GM04504 (cell line): Measurements from ENCODE around the gene TST.

Source experiments
- DNase-seq: peaks from one replicate; pipeline ENCODE4 v3.0.0-alpha.2; 2012; ENCODE audit warnings: low read depth

The TST gene

DNA sequence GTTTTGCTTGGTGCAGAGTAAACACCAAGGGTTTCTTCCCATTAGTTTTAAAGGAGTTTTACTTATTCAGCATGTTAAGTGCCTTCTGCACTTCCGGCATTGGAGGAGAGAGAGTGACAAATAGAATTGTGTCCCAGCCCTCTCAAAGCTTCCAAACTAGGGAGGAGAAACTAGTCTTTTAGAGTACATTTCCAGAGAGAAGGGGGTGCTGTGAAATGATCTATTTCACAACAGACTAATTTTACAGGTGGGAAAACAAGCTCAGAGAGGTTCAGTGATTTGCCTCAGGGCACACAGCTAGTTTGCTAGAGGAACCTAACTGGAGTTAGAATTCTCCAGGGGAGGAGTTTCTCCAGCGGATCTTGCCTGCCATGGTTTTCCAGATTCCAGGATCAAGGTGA is 12.9 kb upstream of the TST start:
- DNase-seq: no peak

DNA sequence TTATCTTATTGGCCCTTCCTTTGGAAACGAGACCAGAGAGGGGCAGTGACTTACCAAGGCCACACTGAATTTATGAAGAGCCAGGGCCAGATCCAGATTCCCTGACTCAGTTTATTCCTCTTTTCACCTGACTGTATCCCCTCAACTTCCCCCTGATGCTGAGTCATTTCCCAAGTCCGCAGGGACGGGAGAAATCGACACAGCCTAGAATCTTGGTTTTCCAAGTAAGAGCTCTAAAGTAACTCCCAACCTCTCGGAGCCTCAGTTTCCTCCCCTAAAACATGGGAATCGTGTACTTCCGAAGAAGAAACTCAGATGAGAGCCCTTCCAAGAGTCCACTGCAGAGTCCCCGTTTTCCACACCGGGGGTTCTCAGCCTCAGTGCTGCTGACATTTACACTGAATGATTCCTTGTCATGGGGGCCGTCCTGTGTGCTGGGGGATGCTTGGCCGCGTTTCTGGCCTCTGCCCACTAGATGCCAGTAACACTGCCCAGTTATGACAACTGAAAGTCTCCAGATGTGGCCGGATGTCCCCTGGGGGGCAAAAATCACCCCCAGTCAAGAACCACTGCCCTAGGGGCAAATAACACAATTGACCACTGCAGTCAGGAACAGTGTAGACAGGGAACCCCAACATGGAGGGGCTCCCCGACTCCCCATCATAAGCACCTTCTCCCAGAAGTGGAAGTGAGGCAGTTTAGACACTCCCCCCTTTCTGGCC is 11.5 kb upstream of the TST start:
- no peak for DNase-seq

DNA sequence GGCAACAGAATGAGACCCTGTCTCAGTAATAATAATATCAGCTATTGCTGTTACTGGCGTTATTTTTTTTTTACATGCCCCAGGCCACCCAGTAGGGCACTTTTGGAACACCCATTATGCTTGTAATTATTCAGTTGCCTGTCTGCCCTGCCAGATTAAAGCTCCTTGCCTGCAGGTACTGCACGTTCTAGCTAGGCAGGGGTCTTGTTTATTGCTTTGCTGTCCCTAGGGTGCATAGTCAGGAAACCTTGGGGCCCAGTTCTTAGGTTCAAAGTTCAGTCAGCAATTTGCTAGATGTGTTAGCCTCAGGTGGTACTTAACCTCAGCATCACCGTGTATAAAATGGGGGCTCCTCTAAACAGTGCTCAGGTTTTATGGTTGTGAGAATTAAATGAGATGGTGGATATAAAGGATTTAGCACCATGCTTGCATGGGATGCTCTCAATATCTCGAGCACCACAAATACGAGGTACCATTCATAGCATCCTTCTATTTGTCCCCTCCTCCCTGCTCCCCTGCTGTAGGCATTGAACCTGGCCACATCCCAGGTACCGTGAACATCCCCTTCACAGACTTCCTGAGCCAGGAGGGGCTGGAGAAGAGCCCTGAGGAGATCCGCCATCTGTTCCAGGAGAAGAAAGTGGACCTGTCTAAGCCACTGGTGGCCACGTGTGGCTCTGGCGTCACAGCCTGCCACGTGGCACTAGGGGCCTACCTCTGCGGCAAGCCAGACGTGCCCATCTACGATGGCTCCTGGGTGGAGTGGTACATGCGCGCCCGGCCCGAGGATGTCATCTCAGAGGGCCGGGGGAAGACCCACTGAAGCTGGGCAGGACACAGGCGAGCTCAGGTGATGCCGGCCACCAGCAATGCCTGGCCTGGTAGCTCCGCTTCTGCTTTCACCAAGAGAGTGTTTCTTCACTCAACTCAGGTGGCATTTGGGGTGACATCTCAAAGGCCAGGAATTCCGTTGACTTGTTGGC is 9.7 kb upstream of the TST start:
- no peak for DNase-seq

DNA sequence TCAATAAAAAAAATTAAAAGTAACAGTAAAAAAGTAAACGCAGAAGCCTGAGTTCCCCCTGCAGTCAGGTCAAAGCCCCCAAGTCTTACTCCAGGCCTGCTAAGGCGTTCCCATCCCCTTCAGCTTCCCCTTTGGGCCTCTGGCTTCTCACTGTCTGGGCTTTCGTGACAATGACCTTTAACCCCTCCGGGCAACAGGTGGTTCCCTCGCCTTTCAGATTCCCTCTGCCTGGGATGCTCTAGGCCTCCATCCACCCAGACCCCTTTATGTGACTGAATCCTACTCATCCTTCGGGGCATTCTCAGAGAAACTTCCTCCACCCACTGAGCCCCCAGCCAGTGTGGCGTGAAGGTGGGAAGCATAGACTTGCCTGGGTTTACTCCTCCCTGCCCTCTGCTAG is 8.3 kb upstream of the TST start:
- DNase-seq: no peak

DNA sequence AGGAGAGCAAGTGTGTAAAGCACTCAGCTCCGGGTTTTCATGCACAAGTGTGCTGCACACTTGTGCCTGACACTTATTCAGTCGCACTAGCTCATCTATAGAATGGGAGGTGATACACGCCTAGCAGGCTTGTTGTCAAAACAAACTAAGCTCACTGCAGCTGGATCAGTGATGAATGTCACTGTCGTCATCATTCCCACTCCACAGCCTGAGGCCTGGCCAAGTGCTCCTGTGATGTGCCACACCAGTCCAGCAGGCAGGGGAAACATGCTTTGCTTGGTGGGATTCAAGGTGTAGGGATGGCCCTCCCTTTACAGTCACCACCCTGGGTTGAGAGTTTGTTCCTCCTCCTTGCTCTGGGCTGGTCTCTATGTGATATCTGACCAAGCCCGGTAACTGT is 7.1 kb upstream of the TST start:
- DNase-seq: no peak

DNA sequence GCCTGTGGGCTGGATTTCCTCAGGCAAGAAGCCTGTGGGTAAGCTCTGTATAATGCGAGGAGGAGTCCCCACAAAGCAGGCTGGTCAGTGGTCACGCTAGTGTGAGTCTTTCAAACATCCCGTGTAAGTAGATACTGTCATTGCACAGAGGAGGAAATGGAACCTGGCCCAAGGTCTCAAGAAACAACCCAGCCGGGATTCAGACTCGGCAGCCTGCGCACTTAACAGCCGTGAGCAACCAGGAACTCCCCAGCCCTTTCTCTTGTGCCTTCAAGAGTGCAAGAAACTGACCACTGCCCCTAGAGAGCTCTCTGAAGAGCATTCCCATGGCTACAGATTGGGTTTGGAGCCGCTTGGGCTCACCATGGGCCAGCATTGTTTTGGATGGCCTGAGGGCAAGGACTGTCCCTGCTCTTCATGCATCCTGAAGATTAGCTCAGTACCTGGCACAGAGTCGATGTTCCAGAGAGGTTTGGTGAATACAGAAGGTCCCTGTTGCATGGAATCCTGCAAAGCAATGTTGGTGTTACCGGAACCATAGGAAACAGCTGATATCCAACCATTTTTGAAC is 6.3 kb upstream of the TST start:
- no peak for DNase-seq

DNA sequence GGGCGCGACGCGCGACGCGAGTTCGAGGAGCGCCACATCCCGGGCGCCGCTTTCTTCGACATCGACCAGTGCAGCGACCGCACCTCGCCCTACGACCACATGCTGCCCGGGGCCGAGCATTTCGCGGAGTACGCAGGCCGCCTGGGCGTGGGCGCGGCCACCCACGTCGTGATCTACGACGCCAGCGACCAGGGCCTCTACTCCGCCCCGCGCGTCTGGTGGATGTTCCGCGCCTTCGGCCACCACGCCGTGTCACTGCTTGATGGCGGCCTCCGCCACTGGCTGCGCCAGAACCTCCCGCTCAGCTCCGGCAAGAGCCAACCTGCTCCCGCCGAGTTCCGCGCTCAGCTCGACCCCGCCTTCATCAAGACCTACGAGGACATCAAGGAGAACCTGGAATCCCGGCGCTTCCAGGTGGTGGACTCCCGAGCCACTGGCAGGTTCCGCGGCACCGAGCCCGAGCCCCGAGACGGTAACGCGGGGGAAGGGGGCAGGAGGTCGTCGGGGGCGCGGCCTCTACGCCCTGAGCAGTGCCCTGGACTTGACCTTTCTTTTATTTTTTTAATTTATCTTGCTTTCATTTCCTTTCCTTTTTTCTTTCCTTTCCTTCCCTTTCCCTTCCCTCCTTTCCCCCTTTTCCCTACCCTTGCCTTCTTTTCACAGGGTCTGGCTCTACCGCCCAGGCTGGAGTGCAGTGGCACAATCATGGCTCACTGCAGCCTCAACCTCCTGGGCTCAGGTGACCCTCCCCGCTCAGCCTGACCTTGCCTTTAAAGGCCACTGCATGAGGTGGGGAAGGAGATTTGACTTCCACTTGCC is 5.3 kb upstream of the TST start:
- DNase-seq: no peak

DNA sequence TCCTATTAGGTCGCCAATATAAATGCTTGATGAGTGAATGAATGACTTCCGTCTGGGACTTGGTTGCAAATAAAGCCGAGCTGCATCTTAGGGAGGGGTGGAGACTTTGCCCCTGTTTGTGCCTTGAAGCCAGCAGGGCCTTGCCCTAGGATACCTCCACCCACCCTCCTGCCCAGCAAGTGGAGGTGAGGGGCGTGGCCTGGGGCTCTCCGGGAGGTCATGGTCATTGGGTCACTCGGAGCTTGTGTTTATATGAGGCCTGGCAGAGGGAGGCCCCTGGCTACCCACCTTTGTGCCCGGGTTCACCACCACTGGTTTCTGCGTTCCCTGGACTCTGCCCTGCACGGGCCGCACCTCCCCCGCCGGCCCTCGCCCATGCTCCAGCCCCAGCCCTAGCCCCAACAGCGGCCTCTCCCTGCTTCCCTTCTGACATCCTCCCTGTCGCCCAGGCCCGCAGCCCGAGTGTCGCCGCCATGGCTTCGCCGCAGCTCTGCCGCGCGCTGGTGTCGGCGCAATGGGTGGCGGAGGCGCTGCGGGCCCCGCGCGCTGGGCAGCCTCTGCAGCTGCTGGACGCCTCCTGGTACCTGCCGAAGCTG is 4.6 kb upstream of the TST start:
- DNase-seq: no peak

DNA sequence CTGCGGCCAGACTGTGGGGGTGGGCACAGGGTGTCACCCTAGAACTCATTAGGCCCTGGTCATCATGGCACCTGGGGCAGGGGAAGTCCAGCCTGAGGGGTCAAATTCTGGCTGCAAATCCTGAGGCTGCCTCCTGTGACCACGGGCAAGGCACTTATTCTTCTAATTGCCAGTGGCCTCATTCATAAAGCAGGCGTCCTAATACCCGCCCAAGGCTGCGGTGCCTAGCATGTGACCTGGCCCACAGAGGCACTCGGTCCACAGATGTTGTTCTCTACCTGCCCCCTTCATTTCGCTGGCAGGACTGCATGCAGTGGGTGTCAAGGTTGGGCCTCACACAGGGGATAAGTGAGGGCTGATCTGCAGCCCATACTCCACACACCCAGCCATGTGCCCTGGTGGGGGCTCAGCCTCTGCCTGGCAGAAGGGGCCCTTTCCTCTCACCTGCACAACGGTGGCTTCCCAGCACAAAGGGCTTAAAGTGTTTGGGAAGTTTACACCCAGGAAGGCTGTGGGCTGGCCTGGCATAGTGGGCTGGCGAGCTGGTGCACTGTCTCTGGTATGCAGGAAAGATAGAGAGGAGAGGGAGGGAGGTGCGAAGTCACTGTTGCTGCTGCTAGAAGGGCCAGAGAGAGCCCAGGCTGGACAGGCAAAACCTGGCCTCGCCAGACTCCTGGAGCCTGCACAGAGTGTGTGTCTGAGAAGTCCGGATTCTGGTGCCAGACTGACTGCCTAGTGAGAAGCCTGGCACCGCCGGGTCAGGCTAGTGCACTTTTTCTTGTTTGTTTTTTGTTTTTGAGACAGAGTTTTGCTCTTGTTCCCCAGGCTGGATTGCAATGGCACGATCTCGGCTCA is 3.5 kb upstream of the TST start:
- no peak for DNase-seq

DNA sequence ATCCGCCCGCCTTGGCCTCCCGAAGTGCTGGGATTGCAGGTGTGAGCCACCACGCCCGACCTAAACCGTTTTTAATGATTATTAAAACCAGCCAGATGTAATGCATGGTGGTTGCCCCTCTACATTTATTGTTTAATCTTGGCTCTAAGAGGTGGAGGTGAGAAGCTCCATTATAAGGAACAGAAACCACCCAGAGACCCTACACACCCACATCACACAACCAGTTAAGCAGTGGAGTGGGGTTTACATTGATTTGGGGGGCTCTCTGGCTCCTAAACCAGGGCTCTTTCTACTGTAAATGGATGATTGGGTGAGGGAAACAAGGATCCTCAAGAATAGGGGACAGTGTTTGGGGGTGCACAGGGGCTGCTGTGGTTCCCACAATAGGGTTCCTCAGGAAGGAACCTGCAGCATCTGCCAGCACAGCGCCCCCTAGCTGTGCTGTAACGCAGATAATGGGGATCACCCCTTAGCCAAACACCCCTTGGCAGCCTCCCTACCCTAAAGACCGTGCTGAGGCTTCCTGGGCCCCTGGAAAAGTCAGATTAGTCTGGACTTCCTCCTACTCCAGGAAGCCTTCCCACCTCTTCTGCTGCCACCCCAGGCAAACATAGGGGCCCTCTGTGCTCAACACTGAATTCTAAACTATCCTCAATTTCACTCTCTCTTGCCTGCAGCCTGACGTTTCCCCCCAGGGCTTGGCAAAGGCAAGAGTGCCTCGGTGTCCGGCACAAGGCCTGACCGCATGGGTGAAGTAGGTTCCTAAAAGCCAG is 2.6 kb upstream of the TST start:
- no peak for DNase-seq

DNA sequence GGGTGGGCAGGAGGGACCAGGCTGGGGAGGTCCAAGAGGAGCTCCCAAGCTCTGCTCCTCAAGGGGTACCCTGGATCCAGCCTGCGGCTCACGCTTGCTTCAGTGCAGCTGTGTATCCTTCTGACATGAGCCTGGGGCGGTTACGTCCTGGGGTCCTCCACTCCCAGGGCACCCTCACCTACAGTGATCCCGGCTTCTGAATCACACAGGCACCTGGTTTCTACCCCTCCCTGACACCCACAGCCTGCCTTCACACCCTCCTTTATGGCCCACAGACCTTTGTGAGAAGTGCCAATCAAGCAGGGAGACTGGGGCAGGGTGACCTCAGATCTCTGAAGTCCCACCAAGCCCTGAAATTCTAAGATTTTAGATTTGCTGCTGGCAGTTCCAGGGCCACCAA is 1.8 kb upstream of the TST start:
- DNase-seq: no peak

DNA sequence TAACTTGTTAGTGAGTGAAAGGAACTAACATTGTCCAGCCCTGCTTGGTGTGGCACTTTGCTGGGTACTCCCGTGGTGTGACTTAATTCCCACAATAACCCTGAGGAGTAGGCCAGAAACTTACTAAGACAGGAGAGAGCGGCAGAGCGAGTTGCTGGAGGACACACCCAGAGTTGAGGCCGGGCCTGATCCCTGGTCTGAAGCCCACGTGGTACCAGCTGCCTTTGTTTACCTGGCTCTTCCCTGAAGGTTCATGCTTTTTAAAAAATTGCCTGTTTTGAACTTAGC is 889 bp upstream of the TST start:
- DNase-seq: no peak

DNA sequence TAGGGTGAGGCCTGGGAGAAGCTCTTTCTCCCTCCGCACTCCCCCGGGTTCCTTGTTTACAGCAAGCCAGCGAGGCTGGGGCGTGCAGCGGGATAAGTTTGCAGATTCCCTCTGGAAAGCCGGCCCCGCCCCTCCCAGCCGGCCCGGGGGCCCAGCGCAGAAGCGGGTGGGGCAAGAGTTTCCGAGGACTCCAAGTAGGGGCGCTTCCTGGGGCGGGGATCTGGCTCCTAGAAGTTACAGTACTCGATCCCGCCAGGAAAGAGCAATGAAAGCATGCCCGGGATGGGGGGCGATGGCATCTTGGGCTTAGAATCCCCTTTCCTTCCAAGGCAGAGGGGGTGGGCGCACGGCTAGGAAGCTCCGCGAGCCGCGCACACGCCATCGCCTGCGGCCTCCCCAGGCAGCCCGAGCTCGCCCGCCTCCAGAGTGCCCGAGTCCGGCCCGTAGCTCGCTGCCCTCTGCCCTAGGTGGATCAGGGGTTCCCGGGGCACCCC is 385 bp downstream of the TST start:
- DNase-seq: no peak

DNA sequence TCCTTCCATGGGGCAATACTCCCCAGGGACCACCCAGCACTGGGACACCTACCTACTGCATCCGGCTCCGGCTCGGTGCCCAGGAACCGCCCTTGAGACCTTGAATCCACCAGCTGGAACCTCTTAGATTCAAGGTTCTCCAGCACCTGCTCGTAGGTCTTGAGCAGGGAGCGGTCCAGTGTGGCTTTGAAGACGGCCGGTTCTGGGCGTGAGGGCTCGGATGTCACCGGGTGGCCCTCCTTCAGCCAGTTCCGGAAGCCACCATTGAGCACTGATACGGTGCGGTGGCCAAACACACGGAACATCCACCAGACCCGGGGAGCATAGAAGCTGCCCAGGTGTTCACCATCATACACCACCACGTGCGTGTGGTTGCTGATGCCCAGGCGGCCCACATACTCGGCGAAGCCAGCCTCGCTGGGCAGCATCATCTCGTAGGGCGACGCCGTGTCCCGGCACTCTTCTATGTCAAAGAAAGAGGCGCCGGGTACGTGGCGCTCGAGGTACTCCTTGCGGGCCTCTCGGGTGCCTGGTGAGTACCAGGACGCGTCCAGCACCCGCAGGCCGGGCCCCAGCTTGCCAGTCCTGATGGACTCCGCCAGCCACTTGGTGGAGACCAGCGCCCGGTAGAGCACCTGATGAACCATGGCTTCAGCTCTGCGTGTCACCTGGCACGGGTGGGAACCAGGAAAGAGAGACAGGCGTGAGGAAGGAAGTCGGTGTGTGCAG is 997 bp downstream of the TST start:
- DNase-seq: no peak

DNA sequence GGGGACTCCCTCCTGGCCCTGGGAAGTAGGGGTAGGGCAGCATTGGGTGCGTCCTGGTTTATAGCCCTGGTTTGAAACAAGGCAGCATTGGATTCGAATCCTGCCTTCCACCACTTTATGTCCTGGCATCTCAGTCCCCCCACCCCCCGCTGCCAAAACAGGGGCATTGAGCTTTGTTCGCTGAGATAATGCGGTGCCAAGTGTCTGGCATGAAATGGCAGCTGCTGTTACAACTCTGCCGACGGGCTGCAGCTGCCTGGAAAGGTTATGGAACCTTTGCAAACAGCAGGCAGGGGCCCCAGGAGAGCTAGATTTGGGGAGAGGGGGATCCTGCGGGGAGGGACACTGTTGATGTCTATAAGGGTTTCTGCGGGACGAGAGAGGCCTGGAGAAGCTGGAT is 1.9 kb downstream of the TST start:
- DNase-seq: no peak

DNA sequence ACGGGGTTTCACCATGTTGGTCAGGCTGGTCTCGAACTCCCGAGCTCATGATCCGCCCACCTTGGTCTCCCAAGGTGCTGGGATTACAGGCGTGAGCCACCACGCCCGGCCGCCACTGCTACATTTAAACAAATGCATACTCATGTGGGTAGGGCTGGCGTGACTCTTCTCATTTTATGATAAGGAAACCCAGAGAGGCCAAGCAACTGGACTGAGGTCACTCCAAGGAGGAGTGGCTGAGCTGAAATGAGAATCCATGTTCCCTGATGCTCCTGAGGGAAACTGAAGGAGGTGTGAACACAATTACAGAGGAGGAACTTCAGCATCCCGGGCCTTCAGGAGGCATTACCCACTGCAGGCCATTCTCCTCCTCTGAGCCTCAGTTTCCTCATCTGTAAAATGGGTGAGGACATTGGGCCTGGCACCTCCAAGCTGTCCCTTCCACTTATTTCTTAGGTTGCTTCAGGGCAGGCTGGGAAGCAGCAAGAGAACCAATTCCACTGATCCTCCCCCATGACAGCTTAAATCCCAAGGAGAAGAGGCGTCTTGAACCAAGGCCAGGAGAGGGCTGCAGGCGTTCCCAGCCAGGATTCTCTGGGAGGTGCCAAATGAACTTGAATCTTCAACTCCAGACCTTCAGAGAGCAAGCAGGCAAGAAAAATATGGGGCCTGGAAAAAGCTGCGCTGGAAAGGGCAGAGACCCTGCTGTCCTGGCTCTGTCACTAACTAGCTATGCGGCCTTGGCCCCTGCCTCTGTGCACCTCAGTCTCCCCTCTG is 2.9 kb downstream of the TST start:
- no peak for DNase-seq

DNA sequence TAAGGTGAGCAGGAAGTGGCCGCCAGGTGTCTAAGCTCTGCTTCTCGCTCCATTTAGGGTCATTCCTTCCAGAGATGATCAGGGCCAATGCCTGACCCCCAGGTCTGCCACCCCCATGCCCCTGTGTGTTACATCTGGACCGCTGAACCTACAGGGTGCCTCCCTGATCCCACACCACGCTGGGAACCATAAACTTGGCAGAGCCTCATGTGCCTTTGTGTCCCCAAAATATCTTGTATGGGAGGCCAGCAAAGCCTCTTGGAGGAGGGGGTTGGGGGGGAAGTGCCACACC is 3.7 kb downstream of the TST start:
- DNase-seq: no peak

DNA sequence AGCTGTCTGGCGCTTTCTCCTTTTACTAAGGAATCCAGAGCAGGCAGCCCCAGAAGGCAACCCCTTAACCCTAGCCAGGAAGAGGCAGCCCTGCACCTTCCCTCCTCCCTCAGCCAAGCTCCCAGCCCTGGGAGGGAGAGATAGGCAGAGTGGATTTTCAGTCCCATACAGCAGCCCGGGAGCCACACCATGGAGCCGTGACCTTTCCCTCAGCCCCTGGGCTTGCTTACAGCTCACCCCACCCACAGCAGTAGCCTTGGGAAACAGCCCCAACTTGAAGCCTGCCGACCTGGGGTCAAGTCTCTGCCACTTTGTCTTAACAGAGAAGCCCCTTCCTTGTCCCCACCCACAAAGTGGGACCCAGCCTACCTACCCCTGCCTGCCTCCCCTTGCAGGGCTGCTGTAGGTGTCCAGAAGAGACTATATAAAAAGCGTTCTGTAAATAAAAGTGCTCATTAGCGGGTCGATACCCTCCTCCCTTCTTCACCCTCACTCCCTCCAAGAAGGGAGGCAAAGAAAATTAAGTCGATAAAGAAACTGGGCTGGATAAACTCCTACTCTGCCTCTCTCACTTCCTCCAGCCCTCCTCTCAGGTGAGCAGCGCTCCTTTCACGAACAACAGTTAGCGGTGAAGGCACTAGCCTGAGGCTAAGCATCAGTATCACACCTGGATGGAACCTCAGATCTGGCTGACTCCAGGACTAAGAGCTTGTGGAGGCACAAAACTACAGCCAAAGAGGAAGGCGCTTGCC is 4.2 kb downstream of the TST start:
- DNase-seq: no peak
